Adipocyte (in vitro differentiated cells): ENCODE data around the gene SLC24A1.

Source experiments
- DNase-seq: peaks from one replicate; pipeline ENCODE4 v3.0.0-alpha.2; 2015; ENCODE audit warnings: low read depth
- H3K27me3 ChIP-seq: replicated peaks from 2 replicates; pipeline ENCODE4 v1.7.0; 2013; ENCODE audit warnings: mild to moderate bottlenecking, low read length, moderate library complexity; ENCODE audit not compliant: control insufficient read depth, insufficient read depth
- H3K36me3 ChIP-seq: 2 replicates; pipeline ENCODE4 v1.7.0; 2013; ENCODE audit warnings: low read length, mild to moderate bottlenecking, moderate library complexity; ENCODE audit not compliant: control insufficient read depth, insufficient read depth, severe bottlenecking
- H3K4me1 ChIP-seq: 2 replicates; pipeline ENCODE4 v1.7.0; 2013; ENCODE audit warnings: mild to moderate bottlenecking, low read length, moderate library complexity; ENCODE audit not compliant: control insufficient read depth, insufficient read depth
- H3K4me3 ChIP-seq: 2 replicates; pipeline ENCODE4 v1.7.0; 2013; ENCODE audit warnings: mild to moderate bottlenecking, low read length, moderate library complexity
- H3K9ac ChIP-seq: 2 replicates; pipeline ENCODE4 v1.7.0; 2013; ENCODE audit warnings: mild to moderate bottlenecking, low read length, moderate library complexity
- H3K9me3 ChIP-seq: 2 replicates; pipeline ENCODE4 v1.7.0; 2013; ENCODE audit warnings: mild to moderate bottlenecking, low read length, moderate library complexity; ENCODE audit not compliant: control insufficient read depth

The SLC24A1 gene

GRCh38 chr15:65653801-65654521, 32.2 kb downstream of the SLC24A1 start:
- peak; percentile 30 for DNase-seq
- Histone ChIP-seq H3K9ac (peak overlapping the region; percentile 5), H3K27me3 (no peaks in the 10 kb centered on the region), H3K4me1 (peaks cover 24% of the 10 kb centered on the region), H3K9me3 (no peaks in the 10 kb centered on the region), H3K4me3 (peak overlapping the region; percentile 19), H3K36me3 (peaks cover 16% of the 10 kb centered on the region)

- peak; percentile 16 for DNase-seq
- peaks cover 16% of the 10 kb centered on the region for H3K36me3 ChIP-seq
- no peak overlapping the region for H3K4me3 ChIP-seq
- H3K27me3 ChIP-seq: no peaks in the 10 kb centered on the region
- H3K9me3 ChIP-seq: no peaks in the 10 kb centered on the region
- no peak overlapping the region for H3K9ac ChIP-seq
- H3K4me1 ChIP-seq: peaks cover 24% of the 10 kb centered on the region
These were observed 33.3 kb downstream of the SLC24A1 start for GRCh38 chr15:65655026-65655425.

GRCh38 chr15:65655457-65655856, 33.7 kb downstream of the SLC24A1 start:
- Histone ChIP-seq H3K9ac (no peak overlapping the region), H3K4me3 (no peak overlapping the region), H3K36me3 (peaks cover 16% of the 10 kb centered on the region), H3K9me3 (no peaks in the 10 kb centered on the region), H3K4me1 (peaks cover 24% of the 10 kb centered on the region), H3K27me3 (no peaks in the 10 kb centered on the region)
- DNase-seq: peak; percentile 25

- no peaks in the 10 kb centered on the region for H3K27me3 ChIP-seq
- no peak overlapping the region for H3K9ac ChIP-seq
- peaks cover 14% of the 10 kb centered on the region for H3K4me1 ChIP-seq
- H3K4me3 ChIP-seq: no peak overlapping the region
- DNase-seq: peak; percentile 9
- H3K36me3 ChIP-seq: peaks cover 11% of the 10 kb centered on the region
- H3K9me3 ChIP-seq: no peaks in the 10 kb centered on the region
These were observed 37.8 kb downstream of the SLC24A1 start for GRCh38 chr15:65659502-65660052.

GRCh38 chr15:65660927-65661326, 39.2 kb downstream of the SLC24A1 start:
- Histone ChIP-seq H3K4me3 (no peak overlapping the region), H3K36me3 (peaks cover 18% of the 10 kb centered on the region), H3K4me1 (peaks cover 8% of the 10 kb centered on the region), H3K27me3 (no peaks in the 10 kb centered on the region), H3K9ac (no peak overlapping the region), H3K9me3 (no peaks in the 10 kb centered on the region)
- peak; percentile 75 for DNase-seq

GRCh38 chr15:65663521-65663920, 41.8 kb downstream of the SLC24A1 start:
- H3K4me3 ChIP-seq: no peak overlapping the region
- DNase-seq: no peak
- no peak overlapping the region for H3K9ac ChIP-seq
- H3K4me1 ChIP-seq: peaks cover 15% of the 10 kb centered on the region
- H3K36me3 ChIP-seq: peaks cover 30% of the 10 kb centered on the region
- no peaks in the 10 kb centered on the region for H3K27me3 ChIP-seq
- H3K9me3 ChIP-seq: no peaks in the 10 kb centered on the region

GRCh38 chr15:65666257-65666656, 44.5 kb downstream of the SLC24A1 start:
- peaks cover 53% of the 10 kb centered on the region for H3K36me3 ChIP-seq
- peak overlapping the region; percentile 17 for H3K4me3 ChIP-seq
- no peaks in the 10 kb centered on the region for H3K27me3 ChIP-seq
- no peak overlapping the region for H3K9ac ChIP-seq
- H3K9me3 ChIP-seq: no peaks in the 10 kb centered on the region
- peak; percentile 44 for DNase-seq
- H3K4me1 ChIP-seq: peaks cover 10% of the 10 kb centered on the region

GRCh38 chr15:65675551-65675950, 53.8 kb downstream of the SLC24A1 start:
- Histone ChIP-seq H3K9ac (no peak overlapping the region), H3K4me1 (no peaks in the 10 kb centered on the region), H3K9me3 (no peaks in the 10 kb centered on the region), H3K27me3 (no peaks in the 10 kb centered on the region), H3K36me3 (peaks cover 35% of the 10 kb centered on the region), H3K4me3 (no peak overlapping the region)
- DNase-seq: no peak

- peaks cover 30% of the 10 kb centered on the region for H3K36me3 ChIP-seq
- no peak for DNase-seq
- no peak overlapping the region for H3K9ac ChIP-seq
- no peaks in the 10 kb centered on the region for H3K27me3 ChIP-seq
- H3K4me3 ChIP-seq: no peak overlapping the region
- no peaks in the 10 kb centered on the region for H3K9me3 ChIP-seq
- H3K4me1 ChIP-seq: no peaks in the 10 kb centered on the region
These were observed 54.4 kb downstream of the SLC24A1 start for GRCh38 chr15:65676123-65676522.

- Histone ChIP-seq H3K27me3 (no peaks in the 10 kb centered on the region), H3K9ac (no peak overlapping the region), H3K4me3 (no peak overlapping the region), H3K4me1 (no peaks in the 10 kb centered on the region), H3K9me3 (no peaks in the 10 kb centered on the region), H3K36me3 (no peaks in the 10 kb centered on the region)
- DNase-seq: no peak
These were observed 58.8 kb downstream of the SLC24A1 start for GRCh38 chr15:65680544-65680943.

- no peak for DNase-seq
- H3K9me3 ChIP-seq: no peaks in the 10 kb centered on the region
- H3K27me3 ChIP-seq: no peaks in the 10 kb centered on the region
- no peak overlapping the region for H3K9ac ChIP-seq
- no peak overlapping the region for H3K4me3 ChIP-seq
- no peaks in the 10 kb centered on the region for H3K4me1 ChIP-seq
- peaks cover under 1% of the 10 kb centered on the region for H3K36me3 ChIP-seq
These were observed 60.7 kb downstream of the SLC24A1 start for GRCh38 chr15:65682404-65682911.
